Ectodermal cell (in vitro differentiated cells): ENCODE results near the gene SCN8A.

ENCODE experiments used
- H3K27ac ChIP-seq: 2 replicates; pipeline ENCODE4 v1.7.0; 2013; ENCODE audit warnings: mild to moderate bottlenecking, low read depth, low read length; ENCODE audit not compliant: insufficient read depth, poor library complexity, severe bottlenecking
- H3K27me3 ChIP-seq: 2 replicates; pipeline ENCODE4 v1.7.0; 2013; ENCODE audit warnings: mild to moderate bottlenecking, low read length; ENCODE audit not compliant: insufficient read depth, control insufficient read depth, poor library complexity, severe bottlenecking
- H3K36me3 ChIP-seq: one replicate; pipeline ENCODE4 v1.7.0; 2013; ENCODE audit warnings: low read length; ENCODE audit not compliant: control insufficient read depth, insufficient read depth
- H3K4me1 ChIP-seq: one replicate; pipeline ENCODE4 v1.7.0; 2013; ENCODE audit warnings: low read length; ENCODE audit not compliant: control insufficient read depth, insufficient read depth
- H3K4me3 ChIP-seq: 2 replicates; pipeline ENCODE4 v1.7.0; 2013; ENCODE audit warnings: low read depth, low read length, control low read depth; ENCODE audit not compliant: insufficient read depth
- H3K9me3 ChIP-seq: 2 replicates; pipeline ENCODE4 v1.7.0; 2013; ENCODE audit warnings: mild to moderate bottlenecking, low read length, moderate library complexity; ENCODE audit not compliant: control insufficient read depth
- WGBS, 2 experiments: methylation state at CpG; one replicate each; pipeline ENCODE4 v1.1.7; 2013; ENCODE audit warnings: missing lambda C conversion rate in 2 of 2; 5-methylcytosine and 5-hydroxymethylcytosine counted together

Gene SCN8A

DNA sequence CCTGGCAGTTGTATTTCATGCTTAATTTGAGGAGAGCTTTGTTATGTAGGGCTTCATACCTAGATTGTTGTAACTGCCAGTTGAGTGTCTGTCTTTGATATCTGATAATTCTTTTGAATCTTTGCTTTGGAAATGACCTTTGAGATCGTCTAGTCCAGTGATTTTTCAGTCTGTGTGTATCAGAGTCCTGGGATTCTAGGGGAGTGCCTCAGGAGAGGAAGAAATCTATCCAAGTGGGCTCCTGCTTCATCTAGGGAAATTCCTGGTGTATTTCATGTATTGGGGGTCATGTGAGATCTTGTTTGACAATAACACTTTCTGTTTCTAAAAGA is 158.9 kb downstream of the SCN8A start:
- no peak overlapping the region for H3K4me3 ChIP-seq
- peaks cover 3% of the 10 kb centered on the region for H3K36me3 ChIP-seq
- H3K27ac ChIP-seq, result no peak overlapping the region
- WGBS, 2 experiments, result 89 to 93% methylated on average over 1 of the region's 1 CpG
- H3K27me3 ChIP-seq, result no peaks in the 10 kb centered on the region
- H3K4me1 ChIP-seq, result no peaks in the 10 kb centered on the region
- H3K9me3 ChIP-seq, result no peaks in the 10 kb centered on the region

DNA sequence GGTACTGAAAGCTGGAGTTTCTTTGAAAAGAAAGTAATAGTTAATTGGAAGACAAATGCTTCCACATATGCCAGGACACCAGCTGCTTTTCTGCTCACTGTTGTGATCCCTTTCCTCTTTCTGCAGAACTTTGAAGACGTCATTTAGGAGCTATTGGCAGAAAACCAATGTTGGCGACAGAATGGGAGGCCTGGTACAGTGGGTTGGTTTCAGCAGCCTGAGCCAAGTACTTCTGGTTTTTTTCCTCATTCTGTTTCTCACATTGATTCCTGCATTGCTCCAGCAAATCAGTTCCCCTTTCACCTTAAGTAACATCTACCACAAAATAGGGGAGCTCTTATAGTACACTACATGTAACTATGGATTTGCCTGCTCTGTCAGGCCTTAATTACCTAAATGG is 160.6 kb downstream of the SCN8A start:
- 95 to 99% methylated on average over 2 of the region's 2 CpGs for WGBS, 2 experiments
- no peaks in the 10 kb centered on the region for H3K9me3 ChIP-seq
- H3K27ac ChIP-seq, result no peak overlapping the region
- H3K27me3 ChIP-seq, result no peaks in the 10 kb centered on the region
- no peaks in the 10 kb centered on the region for H3K4me1 ChIP-seq
- H3K4me3 ChIP-seq, result no peak overlapping the region
- H3K36me3 ChIP-seq, result no peaks in the 10 kb centered on the region

DNA sequence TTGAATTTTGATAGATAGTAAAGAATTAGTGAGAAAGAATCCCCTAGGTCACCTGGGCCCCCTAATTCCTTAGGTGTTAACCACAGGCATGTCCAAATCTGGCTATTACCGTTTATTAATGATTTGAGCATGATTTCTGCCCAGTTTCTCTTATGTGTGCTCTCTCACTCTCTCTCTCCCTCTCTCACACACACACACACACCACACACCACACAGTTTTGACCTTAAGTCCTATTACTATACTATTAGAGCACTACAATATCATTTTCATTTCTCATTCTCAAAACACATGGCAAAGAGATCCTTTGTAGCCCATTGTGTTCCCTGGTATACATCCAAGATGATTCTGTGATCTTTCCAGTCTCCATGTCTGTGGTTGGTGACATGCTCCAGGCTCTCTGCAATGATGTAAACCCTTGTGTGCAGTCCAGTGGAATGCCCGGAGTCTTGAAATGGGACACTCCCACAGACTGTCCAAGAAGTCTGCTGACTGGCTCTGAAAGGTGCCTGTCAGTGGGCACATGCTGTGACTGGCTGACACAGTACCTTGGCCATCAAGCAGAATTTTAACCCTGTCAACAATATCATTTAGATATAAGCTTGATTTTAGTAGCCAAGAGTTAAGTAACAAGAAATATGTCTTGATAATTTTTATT is 161.3 kb downstream of the SCN8A start:
- H3K4me1 ChIP-seq, result no peaks in the 10 kb centered on the region
- H3K9me3 ChIP-seq, result no peaks in the 10 kb centered on the region
- no peaks in the 10 kb centered on the region for H3K36me3 ChIP-seq
- H3K27ac ChIP-seq, result no peak overlapping the region
- H3K4me3 ChIP-seq, result no peak overlapping the region
- H3K27me3 ChIP-seq, result no peaks in the 10 kb centered on the region
- WGBS, 2 experiments, result 94% methylated on average over 2 of the region's 2 CpGs

DNA sequence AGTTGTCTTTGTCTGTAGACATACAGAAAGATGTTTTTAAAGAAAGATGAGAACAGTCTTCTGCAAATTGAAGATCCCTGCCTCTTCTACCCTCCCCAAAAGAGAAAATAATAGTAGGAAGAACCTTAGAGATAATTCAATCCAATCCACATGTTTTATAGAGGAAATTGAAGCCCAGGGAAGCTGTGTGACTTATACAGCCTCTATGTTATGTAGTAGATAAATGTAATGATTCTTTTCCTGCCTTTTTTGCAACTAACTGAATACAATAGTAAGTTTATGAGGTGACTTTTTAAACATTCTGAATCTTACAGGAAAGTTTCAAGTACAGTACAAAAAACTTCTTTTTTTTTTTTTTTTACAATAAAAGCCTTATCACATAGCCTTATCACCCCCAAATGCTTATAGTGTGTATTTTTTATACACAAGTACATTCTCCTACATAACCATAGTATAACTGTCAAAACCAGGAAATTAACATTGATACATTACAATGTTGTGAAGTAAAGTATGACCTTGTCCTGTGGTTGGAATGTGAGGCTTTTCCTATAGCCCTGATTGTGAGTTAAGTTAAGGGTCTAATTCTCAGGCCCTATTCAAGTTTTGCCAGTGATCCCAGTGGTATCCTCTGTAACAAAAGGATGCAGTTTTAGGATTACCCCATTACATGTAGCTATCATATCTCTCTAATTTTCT is 163.1 kb downstream of the SCN8A start:
- Histone ChIP-seq H3K4me3 (no peak overlapping the region), H3K27me3 (no peaks in the 10 kb centered on the region), H3K27ac (no peak overlapping the region), H3K9me3 (no peaks in the 10 kb centered on the region), H3K4me1 (no peaks in the 10 kb centered on the region), H3K36me3 (no peaks in the 10 kb centered on the region)

DNA sequence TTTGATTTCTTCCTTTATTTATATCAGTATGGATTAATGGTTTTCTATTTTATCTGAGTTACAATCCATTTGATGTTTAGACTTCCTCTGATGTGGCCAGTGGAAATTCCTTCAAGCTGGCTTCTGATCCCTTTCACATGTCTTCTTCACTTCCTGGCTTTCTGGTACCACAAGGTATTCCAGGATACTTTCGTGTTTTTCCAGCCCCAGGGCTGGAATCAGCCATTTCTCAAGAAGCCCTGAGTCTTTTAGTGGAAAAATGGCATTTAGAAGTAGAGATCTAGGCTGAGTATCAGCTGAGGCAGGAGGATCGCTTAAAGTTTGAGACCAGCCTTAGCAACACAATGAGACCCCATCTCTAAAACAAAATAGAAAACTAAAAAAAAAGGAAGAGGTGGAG is 164.2 kb downstream of the SCN8A start:
- H3K36me3 ChIP-seq, result no peaks in the 10 kb centered on the region
- WGBS, 2 experiments, result 95 to 100% methylated on average over 1 to 2 of the region's 2 CpGs

DNA sequence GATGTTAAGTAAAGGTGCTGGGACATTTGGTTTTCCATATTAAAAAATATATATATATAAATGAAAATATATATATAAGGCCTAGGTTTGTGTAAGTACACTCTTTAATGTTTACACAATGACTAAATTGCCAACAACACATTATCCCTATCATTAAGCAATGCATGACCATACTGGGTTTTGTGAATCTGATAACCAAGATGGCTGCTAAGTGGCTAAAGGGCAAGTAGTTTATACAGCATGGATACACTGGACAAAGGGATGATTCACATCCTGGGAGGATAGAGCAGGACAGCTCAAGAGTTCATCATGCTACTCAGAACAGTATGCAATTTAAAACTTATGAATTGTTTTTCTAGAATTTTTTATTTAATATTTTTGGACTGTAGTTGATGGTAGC is 168.1 kb downstream of the SCN8A start:
- H3K27me3 ChIP-seq, result no peaks in the 10 kb centered on the region
- H3K27ac ChIP-seq, result no peak overlapping the region
- no peaks in the 10 kb centered on the region for H3K36me3 ChIP-seq
- no peak overlapping the region for H3K4me3 ChIP-seq
- H3K4me1 ChIP-seq, result no peaks in the 10 kb centered on the region
- no peaks in the 10 kb centered on the region for H3K9me3 ChIP-seq

More for the DNA sequence above, 164.2 kb downstream of the SCN8A start:
- no peak overlapping the region for H3K27ac ChIP-seq
- no peaks in the 10 kb centered on the region for H3K4me1 ChIP-seq
- H3K27me3 ChIP-seq, result no peaks in the 10 kb centered on the region
- H3K9me3 ChIP-seq, result no peaks in the 10 kb centered on the region
- no peak overlapping the region for H3K4me3 ChIP-seq

DNA sequence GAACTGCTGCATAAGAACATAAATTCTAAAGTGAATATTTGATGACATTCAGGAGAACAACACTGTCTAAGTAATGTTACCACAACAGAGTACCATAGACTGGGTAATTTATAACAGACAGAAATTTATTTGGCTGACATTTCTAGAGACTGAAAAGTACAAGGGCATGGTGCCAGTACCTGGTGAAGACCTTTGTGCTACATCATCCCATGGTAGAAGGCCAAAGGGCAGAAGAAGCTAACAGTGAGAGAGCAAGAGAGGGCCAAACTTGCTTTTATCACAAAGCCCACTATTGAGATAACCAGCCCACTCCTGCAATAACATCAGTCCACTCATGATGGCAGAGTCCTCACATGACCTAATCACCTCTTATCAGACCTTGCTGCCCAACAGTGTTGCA is 168.7 kb downstream of the SCN8A start:
- Histone ChIP-seq H3K9me3 (no peaks in the 10 kb centered on the region), H3K4me1 (no peaks in the 10 kb centered on the region), H3K27me3 (no peaks in the 10 kb centered on the region), H3K27ac (no peak overlapping the region), H3K4me3 (no peak overlapping the region), H3K36me3 (no peaks in the 10 kb centered on the region)

DNA sequence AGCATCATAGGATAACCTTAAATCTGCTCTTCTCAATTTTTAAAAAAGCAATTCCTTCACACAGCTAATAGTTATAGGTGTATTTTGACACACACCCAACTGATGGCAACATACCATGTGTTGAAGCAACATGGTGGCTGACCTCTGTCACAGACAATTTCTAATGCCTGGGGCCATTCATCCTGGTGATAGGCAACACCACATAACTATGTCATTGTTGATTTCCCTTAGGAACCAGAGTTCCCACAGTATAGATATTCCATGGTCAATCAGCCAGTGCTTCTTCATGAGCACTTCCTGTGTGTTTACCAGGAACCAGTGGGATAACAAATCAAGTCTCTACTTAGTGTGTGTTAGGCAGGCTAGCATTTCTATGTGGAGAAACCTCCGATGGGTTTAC is 169.2 kb downstream of the SCN8A start:
- Histone ChIP-seq H3K27me3 (no peaks in the 10 kb centered on the region), H3K4me1 (no peaks in the 10 kb centered on the region), H3K27ac (no peak overlapping the region), H3K4me3 (no peak overlapping the region), H3K9me3 (no peaks in the 10 kb centered on the region), H3K36me3 (no peaks in the 10 kb centered on the region)
- 97 to 100% methylated on average over 1 of the region's 1 CpG for WGBS, 2 experiments

DNA sequence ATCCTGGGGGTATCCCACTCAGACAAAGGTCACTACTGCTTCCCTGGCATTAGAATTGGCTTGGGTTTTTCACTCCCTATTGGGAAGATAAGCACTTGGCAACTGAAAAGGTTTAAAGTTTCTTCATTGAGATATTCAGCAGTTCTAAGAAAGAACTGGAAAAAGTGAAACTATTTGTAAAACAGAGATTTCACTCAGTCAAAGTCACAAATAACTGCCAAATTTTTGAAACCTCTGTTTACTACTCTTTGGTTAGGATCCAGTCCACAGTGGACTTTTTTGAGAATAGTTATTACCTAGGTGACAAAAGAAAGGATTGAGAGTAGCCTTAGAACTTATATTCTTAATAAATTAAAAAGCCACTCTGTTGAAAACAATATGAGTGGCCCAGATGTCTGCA is 172.7 kb downstream of the SCN8A start:
- Histone ChIP-seq H3K4me1 (no peaks in the 10 kb centered on the region), H3K4me3 (no peak overlapping the region), H3K9me3 (no peaks in the 10 kb centered on the region), H3K27me3 (no peaks in the 10 kb centered on the region), H3K27ac (no peak overlapping the region), H3K36me3 (no peaks in the 10 kb centered on the region)

DNA sequence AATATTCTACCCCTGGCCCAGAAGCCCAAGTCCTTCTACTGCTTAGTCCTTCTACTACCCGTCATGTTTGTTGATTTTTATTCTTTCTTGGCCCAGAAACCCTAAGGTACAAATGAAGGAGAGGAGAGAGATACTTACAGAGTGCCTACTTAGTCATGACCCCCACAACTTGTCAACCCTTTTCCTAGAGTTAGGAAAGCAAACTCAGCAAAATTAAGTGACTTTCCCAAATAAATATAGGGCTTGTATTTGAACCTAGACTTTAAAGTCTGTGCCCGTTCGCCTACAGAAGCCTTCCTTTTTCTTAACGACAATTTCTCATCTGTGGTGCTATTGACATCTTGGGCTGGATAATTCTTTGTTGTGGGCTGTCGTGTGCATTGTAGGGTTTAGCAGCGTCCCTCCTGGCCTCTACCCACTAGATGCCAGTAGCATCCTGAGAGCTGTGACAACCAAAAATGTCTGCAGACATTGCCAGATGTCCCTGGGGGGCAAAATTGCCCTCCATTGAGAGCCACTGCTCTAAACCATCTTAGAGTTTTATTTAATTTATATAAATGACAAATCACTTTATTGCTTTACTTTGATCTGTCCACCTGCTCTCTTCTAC is 175.1 kb downstream of the SCN8A start:
- WGBS, 2 experiments, result 90 to 94% methylated on average over 6 of the region's 6 CpGs
- H3K4me1 ChIP-seq, result no peaks in the 10 kb centered on the region
- H3K36me3 ChIP-seq, result peaks cover 6% of the 10 kb centered on the region
- no peak overlapping the region for H3K27ac ChIP-seq
- no peaks in the 10 kb centered on the region for H3K27me3 ChIP-seq
- no peaks in the 10 kb centered on the region for H3K9me3 ChIP-seq
- H3K4me3 ChIP-seq, result no peak overlapping the region
